Spleen (tissue), 11 donors: ENCODE data around the gene MSANTD1. TPM values are rescaled to one million over a fixed set of nuclear protein-coding genes. Genes with fewer than 3 reads are reported as not detected.

ENCODE experiments used
- DNase-seq: peaks from one replicate; pipeline ENCODE4 v3.0.0-alpha.2; 2020
- H3K27ac ChIP-seq, 8 donors: fragments of 200-600 bp; sonication (generic) in 7 of 8; 1 replicate in 4 of 8; 2 replicates in 4 of 8; pipeline versions ENCODE4 v1.5.0 to v1.8.0; 2016 to 2021; ENCODE audit warnings: inconsistent platforms in 4 of 8, mild to moderate bottlenecking in 4 of 8, moderate library complexity in 1 of 8
- H3K27me3 ChIP-seq, 7 donors: fragments of 200-600 bp; sonication (generic) in 6 of 7; replicated peaks in 1 of 7; 1 replicate in 4 of 7; 2 replicates in 3 of 7; pipeline versions ENCODE4 v1.5.0 to v1.8.0; 2016 to 2021; ENCODE audit warnings: inconsistent platforms in 3 of 7, mild to moderate bottlenecking in 1 of 7
- H3K36me3 ChIP-seq, 6 donors: fragments of 200-600 bp; sonication (generic) in 5 of 6; 1 replicate in 4 of 6; 2 replicates in 2 of 6; pipeline versions ENCODE4 v1.5.0 to v1.8.0; 2016 to 2021; ENCODE audit warnings: inconsistent platforms in 2 of 6
- H3K4me1 ChIP-seq, 6 donors: fragments of 200-600 bp; sonication (generic) in 5 of 6; 1 replicate in 3 of 6; 2 replicates in 3 of 6; pipeline versions ENCODE4 v1.5.0 to v1.8.0; 2016 to 2021; ENCODE audit warnings: inconsistent platforms in 3 of 6
- H3K4me3 ChIP-seq, 8 donors: fragments of 200-600 bp; sonication (generic) in 7 of 8; 1 replicate in 4 of 8; 2 replicates in 4 of 8; pipeline versions ENCODE4 v1.5.0 to v1.8.0; 2016 to 2021; ENCODE audit warnings: inconsistent platforms in 4 of 8, mild to moderate bottlenecking in 4 of 8, moderate library complexity in 2 of 8
- H3K9me3 ChIP-seq, 8 donors: fragments of 200-600 bp; sonication (generic) in 7 of 8; 1 replicate in 4 of 8; 2 replicates in 4 of 8; pipeline versions ENCODE4 v1.5.0 to v1.8.0; 2016 to 2021; ENCODE audit warnings: inconsistent platforms in 4 of 8
- POLR2A ChIP-seq, 3 donors: fragments of 450-650 bp; IDR thresholded peaks; one replicate each; pipeline ENCODE4 v1.5.1; 2017; ENCODE audit warnings: antibody characterized with exemption in 3 of 3, mild to moderate bottlenecking in 1 of 3
- POLR2AphosphoS5 ChIP-seq, 3 donors: sonication (generic); formaldehyde crosslinking; IDR thresholded peaks; one replicate each; pipeline ENCODE4 v1.5.1; 2017; ENCODE audit warnings: antibody characterized with exemption in 3 of 3
- WGBS, 5 donors: extraction: QIAGEN DNeasy Blood & Tissue Kit in 3 of 5; methylation state at CpG; one replicate each; pipeline versions ENCODE4 v1.1.5 to v1.1.7; 2013 to 2018; 5-methylcytosine and 5-hydroxymethylcytosine counted together
- intact Hi-C: fragments of 100-400 bp; cut with DNase I; formaldehyde crosslinking; loops from one replicate; pipeline ENCODE4 v1.15.0; 2023; ENCODE audit warnings: low total_unique reads
- polyA plus RNA-seq, 3 donors: library from polyadenylated mRNA; stranded (reverse); fragments of 200-250 nt; gene quantifications; one replicate each; pipeline ENCODE4 v1.2.1, GENCODE V29; 2013
- total RNA-seq, 7 donors: library from RNA; depleted of rRNA in 3 of 7; stranded (reverse); fragments of >200 nt in 3 of 7; fragmentation: NEBNext Ultra II Directional in 4 of 7; extraction: Animal tissue kit (Norgen Biotek cat#: 25700) in 4 of 7; gene quantifications; one replicate each; pipeline versions ENCODE4 v1.1.0 to v1.2.1, GENCODE V29; 2016 to 2021
- TF ChIP-seq, protein P1 (sequence below), 11 experiments: fragments of 200-600 bp in 7 of 11; fragments of 450-650 bp in 4 of 11; sonication (generic) in 4 of 11; IDR thresholded peaks in 8 of 11; conservative IDR thresholded peaks in 3 of 11; 1 replicate in 7 of 11; 2 replicates in 4 of 11; pipeline versions ENCODE4 v1.4.0 to v1.8.0; 2016 to 2021; ENCODE audit warnings: antibody characterized with exemption in 11 of 11, inconsistent platforms in 4 of 11, mild to moderate bottlenecking in 1 of 11
- donor health status: healthy with polysubstance abuse.
- donor health status: DM: no; HTN: no; CAD: no; lungs with moderate emphysema.
- donor health status: DM: no; HTN: no; CAD: no.
- donor health status: Bipolar disorder and iron deficiency.
- donor health status: healthy.
- donor health status: DM: no; HTN: no; CAD: no.
- donor health status: DM: yes; HTN: yes; CAD: no.

Gene MSANTD1
- total and polyA plus RNA-seq, 10 donors = 0.41 to 2.8 (median 1.8) TPM

DNA sequence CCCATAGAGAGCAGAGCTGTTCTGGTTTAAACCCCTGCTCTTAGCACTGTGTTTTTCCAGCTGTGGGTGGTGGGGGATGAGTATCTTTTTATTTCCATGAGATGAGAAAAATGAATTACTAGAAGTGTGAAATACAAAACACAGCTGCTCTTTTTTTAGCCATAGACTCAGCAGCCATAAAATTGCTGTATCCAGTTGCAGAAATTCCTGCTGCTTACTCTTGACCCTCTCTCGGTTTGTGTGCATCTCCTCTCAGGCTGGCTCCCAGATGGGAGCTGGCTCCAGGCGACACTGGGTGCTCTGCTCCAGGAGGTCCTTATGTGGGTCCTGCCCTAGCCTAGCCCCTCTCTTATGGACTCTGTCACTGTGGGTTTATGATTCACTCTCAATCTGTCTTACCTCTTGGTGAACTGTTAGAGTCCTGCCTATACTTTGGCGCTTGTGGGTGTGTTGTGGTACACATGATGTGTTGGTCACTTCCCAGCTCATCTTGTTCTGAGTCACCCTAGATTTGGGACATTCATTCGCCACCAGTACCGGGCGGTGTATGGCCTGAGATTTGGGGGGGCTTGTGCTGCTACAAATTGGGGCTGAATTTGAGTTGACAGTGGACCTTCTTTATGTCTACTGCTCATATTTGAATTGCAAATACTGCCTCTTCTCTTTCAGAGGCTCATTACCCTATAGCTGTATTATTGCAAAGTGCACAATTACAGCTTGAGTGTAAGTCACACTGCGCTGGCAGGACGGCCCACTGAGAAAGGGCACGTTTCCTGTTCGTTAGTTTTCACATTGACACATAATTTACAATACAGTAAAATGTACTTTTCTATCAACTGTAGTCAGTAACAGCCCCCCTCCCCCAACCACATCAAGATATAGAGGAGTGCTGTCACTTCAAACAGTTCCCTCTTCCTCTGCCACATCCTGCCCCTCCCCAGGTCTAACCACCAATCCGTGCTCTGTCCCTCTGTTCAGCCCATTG is 46.9 kb upstream of the MSANTD1 start:
- peaks cover 13 to 62% (median 30%) of the 10 kb centered on the region in 6 donors for H3K4me1 ChIP-seq
- 30 to 39% (median 35%) methylated on average over 11 of the region's 11 CpGs for WGBS, 5 donors
- no peaks in the 10 kb centered on the region for H3K27me3 ChIP-seq
- peaks cover 0 to 74% (median 32%) of the 10 kb centered on the region in 6 donors for H3K36me3 ChIP-seq
- peak overlapping the region; percentile 18 to 82 (median 76) for H3K27ac ChIP-seq
- peak overlapping the region in 1 of 8 donors; percentile 19 for H3K4me3 ChIP-seq
- DNase-seq = no peak
- TF ChIP-seq POLR2A (IDR thresholded peaks at IDR 0.05) (no peak), POLR2AphosphoS5 (IDR thresholded peaks at IDR 0.05) (peak in 2 of 3 donors; percentile 9 to 18)
- intact Hi-C loops = loop anchor here (10.0 kb wide), 1 partner anchor 83 kb away; no protein-coding TSS in a partner anchor
- no peaks in the 10 kb centered on the region for H3K9me3 ChIP-seq

DNA sequence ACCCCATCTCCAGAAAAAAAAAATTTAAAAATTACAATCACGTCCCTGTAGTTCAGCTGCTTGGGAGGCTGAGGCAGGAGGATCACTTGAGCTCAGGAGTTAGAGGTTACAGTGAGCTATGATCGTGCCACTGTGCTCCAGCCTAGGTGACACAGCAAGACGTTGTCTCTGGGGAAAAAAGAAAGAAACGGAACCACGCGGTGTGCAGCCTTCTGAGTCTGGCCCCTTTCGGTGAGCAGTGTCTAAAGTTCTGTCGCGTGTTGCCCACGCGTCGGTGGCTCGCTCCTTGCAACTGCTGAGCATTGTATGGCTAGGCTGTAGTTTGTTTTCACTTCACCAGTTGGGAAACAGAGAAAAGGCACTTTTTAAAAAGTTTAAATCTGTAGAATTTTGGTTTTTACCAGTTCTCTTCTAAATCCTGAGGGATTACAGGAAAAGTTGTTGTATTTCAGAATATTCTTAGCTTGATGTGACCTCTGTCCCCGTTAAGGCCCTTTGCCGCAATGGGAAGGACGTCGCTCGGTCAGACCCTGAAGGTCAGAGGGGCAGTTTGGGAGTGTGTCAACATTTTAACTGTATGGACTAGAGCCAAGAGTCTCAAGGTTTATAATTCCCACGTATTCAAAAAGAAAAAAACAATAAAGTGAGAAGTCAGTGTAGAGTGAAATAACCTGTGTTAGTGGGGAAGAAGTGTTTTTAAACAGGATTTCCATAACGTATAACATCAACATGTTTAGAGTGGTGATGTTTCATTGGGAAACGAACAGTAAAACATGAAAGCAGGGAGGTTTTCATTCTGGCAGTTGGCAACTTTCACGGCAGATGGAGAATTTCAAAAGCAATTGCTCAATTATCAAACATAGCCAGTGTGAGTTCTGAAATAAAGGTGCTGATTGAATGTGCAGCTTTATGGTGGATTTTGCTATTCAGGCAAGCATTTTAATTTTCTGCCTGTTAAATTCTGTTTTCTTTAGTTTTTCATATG is 45.8 kb upstream of the MSANTD1 start:
- DNase-seq = no peak
- WGBS, 5 donors = 41 to 55% (median 49%) methylated on average over 22 of the region's 22 CpGs
- intact Hi-C loops = loop anchor here (10.0 kb wide), 1 partner anchor 82 kb away; no protein-coding TSS in a partner anchor

DNA sequence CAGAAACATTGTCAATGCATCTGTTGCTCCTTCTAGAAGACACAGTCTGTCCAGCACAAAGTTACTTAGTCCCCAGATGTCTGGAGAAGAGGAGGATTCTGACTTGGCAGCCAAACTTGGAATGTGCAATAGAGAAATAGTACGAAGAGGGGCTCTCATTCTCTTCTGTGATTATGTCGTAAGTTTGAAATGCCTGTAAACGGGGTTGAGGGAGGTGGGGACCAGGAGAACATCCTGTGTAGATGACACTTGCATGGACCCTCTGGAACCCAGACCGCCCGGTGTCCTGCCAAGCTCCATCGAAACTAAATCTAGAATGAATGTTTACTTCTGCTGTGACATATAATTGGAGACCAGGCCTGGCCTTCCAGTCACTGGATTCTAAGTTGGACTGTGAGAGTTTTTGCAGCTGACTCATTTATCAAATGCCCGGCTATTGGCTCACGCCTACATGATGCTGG is 45.0 kb upstream of the MSANTD1 start:
- H3K36me3 ChIP-seq = peaks cover 0 to 74% (median 46%) of the 10 kb centered on the region in 6 donors
- DNase-seq = no peak
- H3K27ac ChIP-seq = peak overlapping the region in 5 of 8 donors; percentile 76 to 82 (median 80)
- no peaks in the 10 kb centered on the region for H3K27me3 ChIP-seq
- TF ChIP-seq POLR2A (IDR thresholded peaks at IDR 0.05) (no peak), POLR2AphosphoS5 (IDR thresholded peaks at IDR 0.05) (peak in 1 of 3 donors; percentile 47)
- TF ChIP-seq, protein P1, sequence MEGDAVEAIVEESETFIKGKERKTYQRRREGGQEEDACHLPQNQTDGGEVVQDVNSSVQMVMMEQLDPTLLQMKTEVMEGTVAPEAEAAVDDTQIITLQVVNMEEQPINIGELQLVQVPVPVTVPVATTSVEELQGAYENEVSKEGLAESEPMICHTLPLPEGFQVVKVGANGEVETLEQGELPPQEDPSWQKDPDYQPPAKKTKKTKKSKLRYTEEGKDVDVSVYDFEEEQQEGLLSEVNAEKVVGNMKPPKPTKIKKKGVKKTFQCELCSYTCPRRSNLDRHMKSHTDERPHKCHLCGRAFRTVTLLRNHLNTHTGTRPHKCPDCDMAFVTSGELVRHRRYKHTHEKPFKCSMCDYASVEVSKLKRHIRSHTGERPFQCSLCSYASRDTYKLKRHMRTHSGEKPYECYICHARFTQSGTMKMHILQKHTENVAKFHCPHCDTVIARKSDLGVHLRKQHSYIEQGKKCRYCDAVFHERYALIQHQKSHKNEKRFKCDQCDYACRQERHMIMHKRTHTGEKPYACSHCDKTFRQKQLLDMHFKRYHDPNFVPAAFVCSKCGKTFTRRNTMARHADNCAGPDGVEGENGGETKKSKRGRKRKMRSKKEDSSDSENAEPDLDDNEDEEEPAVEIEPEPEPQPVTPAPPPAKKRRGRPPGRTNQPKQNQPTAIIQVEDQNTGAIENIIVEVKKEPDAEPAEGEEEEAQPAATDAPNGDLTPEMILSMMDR (IDR thresholded peaks at IDR 0.05 in 8 of 11, conservative IDR thresholded peaks at IDR 0.05 in 3 of 11) = no peak
- H3K4me1 ChIP-seq = peaks cover 13 to 62% (median 30%) of the 10 kb centered on the region in 6 donors
- WGBS, 5 donors = 68 to 86% (median 74%) methylated on average over 8 of the region's 8 CpGs
- intact Hi-C loops = loop anchor here (10.0 kb wide), 1 partner anchor 81 kb away; no protein-coding TSS in a partner anchor
- H3K4me3 ChIP-seq = no peak overlapping the region
- H3K9me3 ChIP-seq = no peaks in the 10 kb centered on the region

More for the DNA sequence above, 45.8 kb upstream of the MSANTD1 start:
- Histone ChIP-seq H3K36me3 (peaks cover 0 to 74% (median 40%) of the 10 kb centered on the region in 6 donors), H3K4me3 (peak overlapping the region in 2 of 8 donors; percentile 7 to 19), H3K27me3 (no peaks in the 10 kb centered on the region), H3K9me3 (no peaks in the 10 kb centered on the region), H3K4me1 (peaks cover 13 to 62% (median 30%) of the 10 kb centered on the region in 6 donors), H3K27ac (peak overlapping the region; percentile 18 to 82 (median 76))
- TF ChIP-seq POLR2AphosphoS5 (IDR thresholded peaks at IDR 0.05) (peak in 2 of 3 donors; percentile 26 to 66), POLR2A (IDR thresholded peaks at IDR 0.05) (no peak)

DNA sequence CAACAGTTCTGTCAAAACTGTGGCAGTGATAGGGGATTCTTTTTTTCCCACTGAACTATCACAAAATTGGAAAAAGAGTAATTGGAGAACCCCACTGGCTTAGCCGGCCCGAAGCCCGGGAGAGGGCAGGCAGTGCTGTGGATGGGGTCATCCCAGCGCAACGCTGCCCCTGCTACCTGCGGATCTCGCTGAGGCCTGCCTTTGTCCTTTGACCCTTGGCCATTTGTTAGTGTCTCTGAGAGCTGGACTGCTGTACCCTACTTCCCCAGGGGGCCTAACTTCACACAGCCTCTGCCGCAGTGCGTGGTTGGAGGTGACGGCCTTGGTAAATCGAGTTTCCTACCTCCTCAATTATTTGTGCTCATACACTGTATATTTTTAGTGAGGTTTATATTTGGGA is 43.0 kb upstream of the MSANTD1 start:
- H3K4me1 ChIP-seq = peaks cover 13 to 49% (median 28%) of the 10 kb centered on the region in 6 donors
- TF ChIP-seq, protein P1 (IDR thresholded peaks at IDR 0.05 in 8 of 11, conservative IDR thresholded peaks at IDR 0.05 in 3 of 11) = no peak
- TF ChIP-seq POLR2A (IDR thresholded peaks at IDR 0.05) = no peak
- no peak for TF ChIP-seq POLR2AphosphoS5 (IDR thresholded peaks at IDR 0.05)
- no peak for DNase-seq
- H3K27ac ChIP-seq = peak overlapping the region in 3 of 8 donors; percentile 0 to 77 (median 2)
- H3K27me3 ChIP-seq = no peaks in the 10 kb centered on the region
- 89 to 96% (median 94%) methylated on average over 11 of the region's 11 CpGs for WGBS, 5 donors
- H3K9me3 ChIP-seq = no peaks in the 10 kb centered on the region
- intact Hi-C loops = loop anchor here (10.0 kb wide), 1 partner anchor 79 kb away; no protein-coding TSS in a partner anchor
- H3K4me3 ChIP-seq = no peak overlapping the region
- H3K36me3 ChIP-seq = peaks cover 0 to 74% (median 48%) of the 10 kb centered on the region in 6 donors
